ENCODE data around the gene MLLT1.

MLLT1 gene

GRCh38 chr19:6214881-6215541 lies 64.8 kb downstream of the MLLT1 start:
- H3K4me3 ChIP-seq (ENCODE audit: low read depth, low read length): no peak overlapping the region
- peaks cover 8% of the 10 kb centered on the region for H3K4me1 ChIP-seq (ENCODE audit: control insufficient read depth, insufficient read depth, low read length, unreplicated experiment)
- H2AFZ ChIP-seq (ENCODE audit: low read length, unreplicated experiment): no peak overlapping the region
- no peaks in the 10 kb centered on the region for H3K27me3 ChIP-seq (ENCODE audit: insufficient read depth, low read length)
- H3K27ac ChIP-seq (ENCODE audit: low read depth, low read length): no peak overlapping the region
- H3K79me2 ChIP-seq (ENCODE audit: control insufficient read depth, insufficient read depth, low read length, unreplicated experiment): peaks cover 3% of the 10 kb centered on the region
- H3K36me3 ChIP-seq (ENCODE audit: insufficient read depth, low read length): no peaks in the 10 kb centered on the region

- no peaks in the 10 kb centered on the region for H3K36me3 ChIP-seq (ENCODE audit: insufficient read depth, low read length)
- H2AFZ ChIP-seq (ENCODE audit: low read length, unreplicated experiment): no peak overlapping the region
- H3K79me2 ChIP-seq (ENCODE audit: control insufficient read depth, insufficient read depth, low read length, unreplicated experiment): no peaks in the 10 kb centered on the region
- H3K27ac ChIP-seq (ENCODE audit: low read depth, low read length): no peak overlapping the region
- no peaks in the 10 kb centered on the region for H3K4me1 ChIP-seq (ENCODE audit: control insufficient read depth, insufficient read depth, low read length, unreplicated experiment)
- no peak overlapping the region for H3K4me3 ChIP-seq (ENCODE audit: low read depth, low read length)
- H3K27me3 ChIP-seq (ENCODE audit: insufficient read depth, low read length): no peaks in the 10 kb centered on the region
Measured at GRCh38 chr19:6213696-6214641, 65.8 kb downstream of the MLLT1 start.

GRCh38 chr19:6213266-6213595 lies 66.5 kb downstream of the MLLT1 start:
- Histone ChIP-seq H3K4me3 (ENCODE audit: low read depth, low read length) (no peak overlapping the region), H2AFZ (ENCODE audit: low read length, unreplicated experiment) (no peak overlapping the region), H3K79me2 (ENCODE audit: control insufficient read depth, insufficient read depth, low read length, unreplicated experiment) (no peaks in the 10 kb centered on the region), H3K36me3 (ENCODE audit: insufficient read depth, low read length) (no peaks in the 10 kb centered on the region), H3K27me3 (ENCODE audit: insufficient read depth, low read length) (no peaks in the 10 kb centered on the region), H3K27ac (ENCODE audit: low read depth, low read length) (no peak overlapping the region), H3K4me1 (ENCODE audit: control insufficient read depth, insufficient read depth, low read length, unreplicated experiment) (no peaks in the 10 kb centered on the region)

GRCh38 chr19:6212403-6213265 lies 67.1 kb downstream of the MLLT1 start:
- H3K4me3 ChIP-seq (ENCODE audit: low read depth, low read length): no peak overlapping the region
- H3K36me3 ChIP-seq (ENCODE audit: insufficient read depth, low read length): no peaks in the 10 kb centered on the region
- H3K27me3 ChIP-seq (ENCODE audit: insufficient read depth, low read length): no peaks in the 10 kb centered on the region
- no peaks in the 10 kb centered on the region for H3K4me1 ChIP-seq (ENCODE audit: control insufficient read depth, insufficient read depth, low read length, unreplicated experiment)
- H3K27ac ChIP-seq (ENCODE audit: low read depth, low read length): no peak overlapping the region
- H3K79me2 ChIP-seq (ENCODE audit: control insufficient read depth, insufficient read depth, low read length, unreplicated experiment): no peaks in the 10 kb centered on the region
- no peak overlapping the region for H2AFZ ChIP-seq (ENCODE audit: low read length, unreplicated experiment)

GRCh38 chr19:6211632-6212402 lies 68.0 kb downstream of the MLLT1 start:
- Histone ChIP-seq H3K4me1 (ENCODE audit: control insufficient read depth, insufficient read depth, low read length, unreplicated experiment) (no peaks in the 10 kb centered on the region), H3K27me3 (ENCODE audit: insufficient read depth, low read length) (no peaks in the 10 kb centered on the region), H2AFZ (ENCODE audit: low read length, unreplicated experiment) (no peak overlapping the region), H3K36me3 (ENCODE audit: insufficient read depth, low read length) (no peaks in the 10 kb centered on the region), H3K79me2 (ENCODE audit: control insufficient read depth, insufficient read depth, low read length, unreplicated experiment) (no peaks in the 10 kb centered on the region), H3K4me3 (ENCODE audit: low read depth, low read length) (no peak overlapping the region), H3K27ac (ENCODE audit: low read depth, low read length) (no peak overlapping the region)

- H2AFZ ChIP-seq (ENCODE audit: low read length, unreplicated experiment): no peak overlapping the region
- no peak overlapping the region for H3K4me3 ChIP-seq (ENCODE audit: low read depth, low read length)
- H3K36me3 ChIP-seq (ENCODE audit: insufficient read depth, low read length): no peaks in the 10 kb centered on the region
- H3K27ac ChIP-seq (ENCODE audit: low read depth, low read length): no peak overlapping the region
- H3K79me2 ChIP-seq (ENCODE audit: control insufficient read depth, insufficient read depth, low read length, unreplicated experiment): no peaks in the 10 kb centered on the region
- H3K4me1 ChIP-seq (ENCODE audit: control insufficient read depth, insufficient read depth, low read length, unreplicated experiment): no peaks in the 10 kb centered on the region
- no peaks in the 10 kb centered on the region for H3K27me3 ChIP-seq (ENCODE audit: insufficient read depth, low read length)
Measured at GRCh38 chr19:6210721-6211600, 68.8 kb downstream of the MLLT1 start.

GRCh38 chr19:6210091-6210490 lies 69.7 kb downstream of the MLLT1 start:
- H3K79me2 ChIP-seq (ENCODE audit: control insufficient read depth, insufficient read depth, low read length, unreplicated experiment): no peaks in the 10 kb centered on the region
- H2AFZ ChIP-seq (ENCODE audit: low read length, unreplicated experiment): no peak overlapping the region
- no peaks in the 10 kb centered on the region for H3K36me3 ChIP-seq (ENCODE audit: insufficient read depth, low read length)
- H3K4me3 ChIP-seq (ENCODE audit: low read depth, low read length): no peak overlapping the region
- H3K27me3 ChIP-seq (ENCODE audit: insufficient read depth, low read length): no peaks in the 10 kb centered on the region
- no peak overlapping the region for H3K27ac ChIP-seq (ENCODE audit: low read depth, low read length)
- H3K4me1 ChIP-seq (ENCODE audit: control insufficient read depth, insufficient read depth, low read length, unreplicated experiment): no peaks in the 10 kb centered on the region

- H3K4me3 ChIP-seq (ENCODE audit: low read depth, low read length): no peak overlapping the region
- no peaks in the 10 kb centered on the region for H3K4me1 ChIP-seq (ENCODE audit: control insufficient read depth, insufficient read depth, low read length, unreplicated experiment)
- H3K36me3 ChIP-seq (ENCODE audit: insufficient read depth, low read length): no peaks in the 10 kb centered on the region
- no peak overlapping the region for H2AFZ ChIP-seq (ENCODE audit: low read length, unreplicated experiment)
- H3K27ac ChIP-seq (ENCODE audit: low read depth, low read length): no peak overlapping the region
- H3K79me2 ChIP-seq (ENCODE audit: control insufficient read depth, insufficient read depth, low read length, unreplicated experiment): no peaks in the 10 kb centered on the region
- no peaks in the 10 kb centered on the region for H3K27me3 ChIP-seq (ENCODE audit: insufficient read depth, low read length)
Measured at GRCh38 chr19:6209680-6210079, 70.1 kb downstream of the MLLT1 start.

GRCh38 chr19:6209233-6209632 lies 70.5 kb downstream of the MLLT1 start:
- no peaks in the 10 kb centered on the region for H3K36me3 ChIP-seq (ENCODE audit: insufficient read depth, low read length)
- H3K4me3 ChIP-seq (ENCODE audit: low read depth, low read length): no peak overlapping the region
- H3K27ac ChIP-seq (ENCODE audit: low read depth, low read length): no peak overlapping the region
- H2AFZ ChIP-seq (ENCODE audit: low read length, unreplicated experiment): no peak overlapping the region
- no peaks in the 10 kb centered on the region for H3K4me1 ChIP-seq (ENCODE audit: control insufficient read depth, insufficient read depth, low read length, unreplicated experiment)
- H3K79me2 ChIP-seq (ENCODE audit: control insufficient read depth, insufficient read depth, low read length, unreplicated experiment): no peaks in the 10 kb centered on the region
- H3K27me3 ChIP-seq (ENCODE audit: insufficient read depth, low read length): no peaks in the 10 kb centered on the region
